A673 (cell line): ENCODE measurements around the gene OLFML1.

Source experiments
- EZH2 ChIP-seq: fragments of 200-600 bp; sonication (generic); IDR thresholded peaks from 2 replicates; pipeline ENCODE4 v1.6.1; 2017; ENCODE audit warnings: borderline replicate concordance, low read depth, mild to moderate bottlenecking, mixed read lengths, antibody characterized with exemption, low read length; ENCODE audit not compliant: poor library complexity, severe bottlenecking
- TF ChIP-seq, protein P1 (sequence below): fragments of 300-800, 200-600 bp; sonication (generic); conservative IDR thresholded peaks from 2 replicates; pipeline ENCODE4 v1.5.1; 2017; ENCODE audit warnings: low read depth, mild to moderate bottlenecking, antibody characterized with exemption, low read length, moderate library complexity, mixed read lengths

DNA sequence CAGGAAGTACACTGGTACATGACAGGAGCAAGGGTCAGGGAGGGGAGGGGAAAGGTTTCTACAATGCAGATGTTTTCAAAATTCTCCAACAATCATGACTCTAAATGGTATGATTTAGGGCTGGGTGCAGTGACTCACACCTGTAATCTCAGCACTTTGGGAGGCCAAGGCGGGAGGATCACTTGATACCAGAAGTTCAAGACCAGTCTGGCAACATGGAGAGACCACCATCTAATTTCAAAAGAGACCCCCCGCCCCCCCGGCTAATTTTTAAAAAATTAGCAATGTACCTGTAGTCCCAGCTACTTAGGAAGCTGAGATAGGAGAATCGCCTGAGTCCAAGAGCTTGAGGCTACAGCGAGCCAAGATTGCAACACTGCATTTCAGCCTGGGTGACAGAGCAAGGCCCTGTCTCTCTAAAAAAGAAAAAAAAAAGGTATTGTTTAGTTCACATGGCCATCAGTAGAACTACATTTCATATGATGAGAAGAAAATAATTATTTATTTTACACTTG lies 15.9 kb upstream of the OLFML1 start:
- TF ChIP-seq, protein P1, sequence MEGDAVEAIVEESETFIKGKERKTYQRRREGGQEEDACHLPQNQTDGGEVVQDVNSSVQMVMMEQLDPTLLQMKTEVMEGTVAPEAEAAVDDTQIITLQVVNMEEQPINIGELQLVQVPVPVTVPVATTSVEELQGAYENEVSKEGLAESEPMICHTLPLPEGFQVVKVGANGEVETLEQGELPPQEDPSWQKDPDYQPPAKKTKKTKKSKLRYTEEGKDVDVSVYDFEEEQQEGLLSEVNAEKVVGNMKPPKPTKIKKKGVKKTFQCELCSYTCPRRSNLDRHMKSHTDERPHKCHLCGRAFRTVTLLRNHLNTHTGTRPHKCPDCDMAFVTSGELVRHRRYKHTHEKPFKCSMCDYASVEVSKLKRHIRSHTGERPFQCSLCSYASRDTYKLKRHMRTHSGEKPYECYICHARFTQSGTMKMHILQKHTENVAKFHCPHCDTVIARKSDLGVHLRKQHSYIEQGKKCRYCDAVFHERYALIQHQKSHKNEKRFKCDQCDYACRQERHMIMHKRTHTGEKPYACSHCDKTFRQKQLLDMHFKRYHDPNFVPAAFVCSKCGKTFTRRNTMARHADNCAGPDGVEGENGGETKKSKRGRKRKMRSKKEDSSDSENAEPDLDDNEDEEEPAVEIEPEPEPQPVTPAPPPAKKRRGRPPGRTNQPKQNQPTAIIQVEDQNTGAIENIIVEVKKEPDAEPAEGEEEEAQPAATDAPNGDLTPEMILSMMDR, result no peak
- no peak for TF ChIP-seq EZH2
